ENCODE results near the gene SLC2A6.

SLC2A6 gene

DNA sequence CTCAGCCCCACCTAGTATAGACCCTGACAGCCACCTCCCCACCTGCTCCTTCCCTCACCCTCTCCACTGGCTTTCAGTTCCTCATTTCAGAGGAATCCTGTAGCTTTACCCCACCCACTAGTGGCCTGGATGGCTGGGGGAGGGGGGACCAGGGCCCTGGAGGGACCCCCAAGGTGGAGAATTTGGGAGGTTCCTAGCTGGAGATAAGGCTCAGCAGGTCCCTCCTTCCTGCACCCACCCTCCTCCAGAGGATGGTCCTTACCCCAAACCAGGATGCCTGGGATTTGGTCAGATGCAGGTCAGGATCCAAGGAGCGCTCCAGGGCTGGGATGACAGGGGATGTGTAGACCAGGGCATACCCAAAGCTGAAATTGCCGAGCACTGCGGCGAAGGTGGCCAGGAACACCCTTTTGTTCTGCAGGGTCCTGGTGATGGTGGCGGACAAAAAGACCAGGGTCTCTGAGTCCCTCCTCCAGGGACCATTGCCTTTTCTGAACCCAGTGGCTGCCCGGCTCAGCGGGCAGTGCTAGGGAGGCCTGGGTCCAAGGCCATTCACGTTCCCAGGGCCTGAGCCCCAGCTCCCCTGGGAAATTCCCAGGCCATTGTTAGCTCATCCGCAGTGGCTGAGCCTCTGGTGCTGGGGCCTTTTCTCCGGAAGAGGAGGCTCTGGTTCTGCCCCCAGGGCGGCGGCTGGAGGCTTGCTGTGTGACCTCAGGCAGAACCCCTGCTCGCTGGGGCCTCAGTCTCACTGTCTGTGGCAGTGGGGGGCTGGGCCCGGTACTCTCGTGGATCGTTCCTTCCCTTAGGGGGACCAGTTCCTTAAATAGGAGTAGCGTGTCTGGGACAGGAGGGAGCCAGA is 678 bp downstream of the SLC2A6 start:
- H3K4me3 ChIP-seq (ENCODE audit: low read length), result peak overlapping the region; percentile 73
- no peak for DNase-seq (ENCODE audit: low read depth)
- TF ChIP-seq, protein P1, sequence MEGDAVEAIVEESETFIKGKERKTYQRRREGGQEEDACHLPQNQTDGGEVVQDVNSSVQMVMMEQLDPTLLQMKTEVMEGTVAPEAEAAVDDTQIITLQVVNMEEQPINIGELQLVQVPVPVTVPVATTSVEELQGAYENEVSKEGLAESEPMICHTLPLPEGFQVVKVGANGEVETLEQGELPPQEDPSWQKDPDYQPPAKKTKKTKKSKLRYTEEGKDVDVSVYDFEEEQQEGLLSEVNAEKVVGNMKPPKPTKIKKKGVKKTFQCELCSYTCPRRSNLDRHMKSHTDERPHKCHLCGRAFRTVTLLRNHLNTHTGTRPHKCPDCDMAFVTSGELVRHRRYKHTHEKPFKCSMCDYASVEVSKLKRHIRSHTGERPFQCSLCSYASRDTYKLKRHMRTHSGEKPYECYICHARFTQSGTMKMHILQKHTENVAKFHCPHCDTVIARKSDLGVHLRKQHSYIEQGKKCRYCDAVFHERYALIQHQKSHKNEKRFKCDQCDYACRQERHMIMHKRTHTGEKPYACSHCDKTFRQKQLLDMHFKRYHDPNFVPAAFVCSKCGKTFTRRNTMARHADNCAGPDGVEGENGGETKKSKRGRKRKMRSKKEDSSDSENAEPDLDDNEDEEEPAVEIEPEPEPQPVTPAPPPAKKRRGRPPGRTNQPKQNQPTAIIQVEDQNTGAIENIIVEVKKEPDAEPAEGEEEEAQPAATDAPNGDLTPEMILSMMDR (conservative IDR thresholded peaks at IDR 0.05; ENCODE audit: low read depth, low read length), result no peak

DNA sequence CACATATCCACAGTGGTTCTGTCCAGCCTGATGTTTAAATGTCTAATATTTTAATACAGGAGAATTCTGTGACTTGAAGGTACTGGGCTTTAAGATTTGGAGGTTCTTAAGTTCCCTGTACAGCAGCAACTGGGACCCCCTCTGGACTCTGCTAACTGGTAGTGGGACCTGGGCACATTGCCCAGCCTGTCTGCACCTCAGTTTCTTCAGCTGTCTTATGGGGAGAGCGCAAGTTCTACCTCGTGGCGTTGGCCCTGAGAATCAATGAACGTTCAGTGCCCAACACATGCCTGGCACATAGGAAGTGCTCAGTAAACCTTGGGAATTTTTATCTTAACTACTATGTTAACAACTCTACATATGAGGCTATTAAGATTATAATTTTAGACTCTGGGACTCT is 1.4 kb downstream of the SLC2A6 start:
- no peak for DNase-seq (ENCODE audit: low read depth)
- TF ChIP-seq, protein P1 (conservative IDR thresholded peaks at IDR 0.05; ENCODE audit: low read depth, low read length), result no peak
- peak overlapping the region; percentile 73 for H3K4me3 ChIP-seq (ENCODE audit: low read length)

DNA sequence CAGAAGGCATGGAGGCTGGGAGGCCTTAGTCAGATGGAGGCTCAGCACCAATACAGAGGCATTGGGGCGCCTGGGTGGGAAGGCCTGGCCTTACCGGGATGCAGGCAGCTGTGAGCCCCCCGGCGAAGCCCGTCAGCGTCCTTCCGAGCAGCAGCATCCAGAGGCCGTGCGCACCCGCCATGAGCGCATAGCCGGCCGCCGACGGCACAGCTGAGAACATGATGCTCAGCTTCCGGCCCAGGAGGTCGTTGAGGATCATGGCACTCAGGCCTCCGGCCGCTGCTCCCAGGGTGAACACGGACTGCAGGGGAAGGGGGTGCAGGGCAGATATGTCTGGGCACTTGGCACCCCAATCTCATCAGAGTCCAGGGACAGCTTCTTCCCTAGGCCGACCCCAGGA is 2.0 kb downstream of the SLC2A6 start:
- no peak for DNase-seq (ENCODE audit: low read depth)
- TF ChIP-seq, protein P1 (conservative IDR thresholded peaks at IDR 0.05; ENCODE audit: low read depth, low read length), result no peak
- no peak overlapping the region for H3K4me3 ChIP-seq (ENCODE audit: low read length)

DNA sequence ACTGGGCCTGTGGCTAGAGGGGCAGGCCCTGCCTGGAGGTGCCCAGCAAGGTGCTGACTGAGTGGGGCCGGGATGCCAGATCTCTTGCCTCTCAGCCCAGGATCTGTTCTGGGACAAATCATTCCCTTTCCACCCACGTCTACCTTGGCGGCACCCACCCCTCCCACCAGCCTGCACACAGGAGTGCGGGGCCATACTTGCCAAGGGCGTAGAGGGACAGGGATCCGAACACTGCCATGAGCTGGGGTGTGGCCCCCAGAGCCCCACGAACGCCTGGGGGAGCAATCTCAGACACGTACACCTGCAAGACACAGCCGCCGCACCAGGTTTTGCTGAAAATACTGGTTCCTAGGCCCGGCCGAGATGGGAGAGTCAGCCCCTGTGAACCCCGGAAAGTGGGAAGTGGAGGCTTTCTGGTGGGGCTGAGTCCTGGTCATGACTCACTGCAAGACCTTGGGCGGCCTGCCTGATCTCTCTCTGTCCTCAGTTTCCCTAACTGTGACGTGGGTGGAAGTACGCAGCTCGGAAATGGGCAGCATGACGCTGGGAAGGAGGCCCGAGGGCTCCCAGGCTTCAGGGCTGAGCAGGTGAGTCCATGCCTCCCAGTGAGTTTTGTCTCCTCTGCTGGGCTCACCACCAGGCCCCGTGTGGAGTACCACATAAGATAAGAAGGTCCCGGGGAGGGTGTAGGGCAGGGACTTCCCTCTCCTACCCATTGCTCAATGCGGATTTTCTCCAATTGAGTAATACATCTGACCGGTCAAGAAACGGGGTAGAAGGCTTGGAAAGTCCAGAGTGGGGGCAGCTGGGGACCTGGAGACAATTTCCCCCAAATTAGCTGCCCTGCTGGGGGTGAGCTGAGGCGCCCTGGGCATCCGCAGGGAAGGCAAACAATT is 2.6 kb downstream of the SLC2A6 start:
- H3K4me3 ChIP-seq (ENCODE audit: low read length), result no peak overlapping the region
- DNase-seq (ENCODE audit: low read depth), result no peak
- TF ChIP-seq, protein P1 (conservative IDR thresholded peaks at IDR 0.05; ENCODE audit: low read depth, low read length), result no peak

DNA sequence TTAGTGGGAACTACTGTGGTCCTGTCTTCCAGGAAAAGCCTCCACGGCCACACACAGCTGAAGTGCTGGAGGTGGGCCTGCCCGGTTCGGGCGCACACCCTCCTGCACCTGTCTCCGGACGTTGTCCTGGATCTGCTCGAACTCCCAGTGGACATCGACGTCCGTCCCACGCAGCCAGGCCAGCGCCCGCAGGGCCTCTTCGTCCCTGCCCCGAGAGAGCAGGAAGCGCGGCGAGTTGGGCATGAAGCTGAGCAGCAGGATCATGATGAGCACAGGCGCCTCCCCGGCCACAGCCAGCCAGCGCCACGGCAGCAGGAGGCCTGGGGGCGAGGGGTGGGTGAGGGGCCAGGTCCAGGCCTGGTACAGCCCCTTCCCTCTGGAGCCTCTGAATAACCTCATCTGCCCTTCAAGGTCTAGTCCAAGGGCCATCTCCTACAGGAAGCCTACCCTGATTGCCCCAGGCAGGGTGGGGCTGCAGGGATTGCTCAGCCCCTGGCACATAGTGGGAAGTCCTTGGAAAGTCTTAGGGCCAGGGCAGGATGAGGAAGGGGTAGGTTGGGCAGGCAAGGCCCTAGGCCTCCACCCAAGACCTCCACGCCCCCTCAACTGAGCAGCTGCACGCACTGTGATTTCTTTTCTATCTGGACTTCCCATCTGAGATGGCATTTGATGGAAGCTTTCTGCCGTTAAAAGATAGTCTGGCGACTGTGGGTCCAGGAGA is 3.4 kb downstream of the SLC2A6 start:
- TF ChIP-seq, protein P1 (conservative IDR thresholded peaks at IDR 0.05; ENCODE audit: low read depth, low read length), result no peak
- no peak overlapping the region for H3K4me3 ChIP-seq (ENCODE audit: low read length)
- DNase-seq (ENCODE audit: low read depth), result no peak

DNA sequence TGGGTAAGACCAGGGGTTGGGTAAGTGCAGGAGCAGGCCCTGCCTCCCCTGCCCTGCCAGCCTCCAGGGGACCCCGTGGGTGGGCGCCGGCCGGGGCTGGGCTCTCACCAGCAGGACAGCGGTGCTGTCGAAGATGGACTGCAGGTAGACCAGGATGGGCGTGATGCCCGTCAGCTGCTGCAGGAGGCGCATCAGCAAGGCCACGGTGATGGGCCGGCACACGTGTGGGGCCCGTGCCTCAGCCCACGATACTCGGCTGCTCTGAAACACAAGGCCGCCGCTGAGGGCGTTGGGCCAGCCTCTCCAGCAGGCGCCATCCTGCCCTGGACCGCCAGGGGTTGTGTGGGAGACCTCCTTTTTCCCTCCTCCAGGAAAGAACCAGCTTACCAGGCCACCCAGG is 4.0 kb downstream of the SLC2A6 start:
- TF ChIP-seq, protein P1 (conservative IDR thresholded peaks at IDR 0.05; ENCODE audit: low read depth, low read length), result no peak
- DNase-seq (ENCODE audit: low read depth), result no peak
- H3K4me3 ChIP-seq (ENCODE audit: low read length), result no peak overlapping the region

Measured in retinal pigment epithelial cell (primary cell).